Measurements from ENCODE around the gene HYI. TPM values are rescaled to one million over a fixed set of nuclear protein-coding genes. Genes with fewer than 3 reads are reported as not detected.
A peak's percentile ranks its signal among the peaks of the same experiment; 100 is the strongest.

HYI gene
- total RNA-seq, 1 donor from 2014 or later: 36.0 TPM

DNA sequence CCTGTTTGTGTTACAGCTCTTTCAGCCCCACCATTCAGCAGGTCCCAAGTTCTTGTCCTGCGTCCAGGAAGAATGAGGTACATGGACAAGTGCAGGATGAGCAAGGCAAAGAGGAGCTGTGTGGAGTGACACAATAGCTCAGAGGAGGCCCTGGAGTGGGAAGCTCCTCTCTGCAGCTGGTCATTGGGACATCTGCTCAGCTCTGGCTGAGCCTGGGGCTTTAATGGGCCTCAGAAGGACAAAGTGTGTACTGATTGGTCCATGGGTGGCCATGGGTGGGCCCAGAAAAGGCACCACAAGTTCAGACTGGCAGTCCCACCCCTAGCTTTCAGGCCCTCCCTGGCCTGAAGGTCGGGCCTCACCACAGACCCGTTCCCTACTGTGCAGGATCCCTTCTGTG, 14.7 kb upstream of the HYI start:
- no peak for TF ChIP-seq CTCF (conservative IDR thresholded peaks at IDR 0.05)
- Mint-ChIP-seq H3K9me3 (no peaks in the 10 kb centered on the region), H3K4me3 (no peak overlapping the region), H3K27me3 (no peaks in the 10 kb centered on the region), H3K27ac (no peak overlapping the region), H3K4me1 (ENCODE audit: unreplicated experiment) (peaks cover 23% of the 10 kb centered on the region), H3K36me3 (no peaks in the 10 kb centered on the region)
- no peak for DNase-seq (ENCODE audit: extremely low spot score, unreplicated experiment)

GRCh38 chr1:43466403-43466802, 12.7 kb upstream of the HYI start:
- no peak overlapping the region for H3K4me3 Mint-ChIP-seq

GRCh38 chr1:43465505-43466067, 11.9 kb upstream of the HYI start:
- H3K4me1 Mint-ChIP-seq (ENCODE audit: unreplicated experiment): peaks cover 14% of the 10 kb centered on the region
- no peaks in the 10 kb centered on the region for H3K36me3 Mint-ChIP-seq
- no peaks in the 10 kb centered on the region for H3K27me3 Mint-ChIP-seq
- peak overlapping the region; percentile 44 for H3K27ac Mint-ChIP-seq
- no peak for TF ChIP-seq CTCF (conservative IDR thresholded peaks at IDR 0.05)
- H3K9me3 Mint-ChIP-seq: no peaks in the 10 kb centered on the region
- H3K4me3 Mint-ChIP-seq: no peak overlapping the region
- no peak for DNase-seq (ENCODE audit: extremely low spot score, unreplicated experiment)

More at GRCh38 chr1:43466403-43466802, 12.7 kb upstream of the HYI start:
- peaks cover 14% of the 10 kb centered on the region for H3K4me1 Mint-ChIP-seq (ENCODE audit: unreplicated experiment)
- H3K36me3 Mint-ChIP-seq: no peaks in the 10 kb centered on the region
- no peak for TF ChIP-seq CTCF (conservative IDR thresholded peaks at IDR 0.05)
- no peaks in the 10 kb centered on the region for H3K27me3 Mint-ChIP-seq
- H3K9me3 Mint-ChIP-seq: no peaks in the 10 kb centered on the region
- DNase-seq (ENCODE audit: extremely low spot score, unreplicated experiment): no peak
- H3K27ac Mint-ChIP-seq: no peak overlapping the region

DNA sequence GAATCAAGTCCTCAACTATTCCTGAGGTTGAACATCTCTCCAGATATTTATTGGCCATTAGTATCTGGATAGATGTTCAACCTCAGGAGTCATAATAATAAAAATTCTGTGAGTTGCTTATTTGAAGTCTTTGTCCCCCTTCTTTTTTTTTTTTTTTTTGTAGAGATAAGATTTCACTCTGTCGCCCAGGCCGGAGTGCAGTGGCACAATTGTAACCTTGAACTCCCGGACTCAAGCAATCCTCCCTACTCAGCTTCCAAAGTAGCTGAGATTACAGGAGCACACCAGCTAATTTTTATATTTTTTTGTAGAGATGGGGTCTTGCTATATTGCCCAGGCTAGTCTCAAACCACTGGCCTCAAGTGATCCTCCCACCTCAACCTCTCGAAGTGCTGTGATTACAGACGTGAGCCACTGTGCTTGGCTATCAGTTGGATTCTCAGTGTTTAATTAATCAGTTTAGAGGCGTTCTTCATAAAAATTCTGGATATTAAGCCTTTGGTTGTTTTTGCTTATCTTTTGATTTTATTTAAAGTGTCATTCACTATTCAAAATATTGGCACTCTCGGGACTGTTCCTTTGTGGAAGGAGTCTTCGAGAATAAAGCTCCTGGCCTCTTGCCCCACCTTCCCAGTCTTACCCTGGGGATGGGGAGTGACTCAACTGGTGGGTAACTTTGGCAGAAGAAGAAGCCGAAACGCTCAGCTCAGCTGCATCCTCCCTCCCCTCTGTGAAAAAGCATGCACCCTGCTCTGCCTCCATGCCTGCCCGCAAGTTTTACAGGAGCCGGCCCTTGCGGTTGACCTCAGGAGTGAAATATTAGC, 11.2 kb upstream of the HYI start:
- Mint-ChIP-seq H3K9me3 (no peaks in the 10 kb centered on the region), H3K27me3 (no peaks in the 10 kb centered on the region), H3K4me3 (no peak overlapping the region), H3K36me3 (no peaks in the 10 kb centered on the region), H3K27ac (no peak overlapping the region), H3K4me1 (ENCODE audit: unreplicated experiment) (peaks cover 14% of the 10 kb centered on the region)
- no peak for DNase-seq (ENCODE audit: extremely low spot score, unreplicated experiment)
- TF ChIP-seq CTCF (conservative IDR thresholded peaks at IDR 0.05): no peak

DNA sequence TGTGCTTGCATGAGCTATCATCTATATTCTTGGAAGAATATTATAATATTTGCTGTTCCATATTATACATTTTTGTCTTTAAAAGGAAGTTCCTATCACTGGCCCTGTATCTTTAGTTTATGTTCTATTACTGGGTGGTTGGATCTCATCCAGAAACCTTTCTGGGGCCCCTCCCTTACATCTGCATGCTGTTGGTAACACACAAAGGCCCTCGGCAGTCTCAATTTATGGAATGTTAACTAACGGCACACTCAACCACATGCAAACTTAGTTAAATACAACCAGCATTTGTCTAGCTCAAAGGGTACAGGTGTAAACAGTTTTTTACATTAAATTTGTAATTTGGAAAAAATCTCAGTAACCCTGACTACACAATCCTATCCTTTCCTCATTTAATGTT, 9.7 kb upstream of the HYI start:
- Mint-ChIP-seq H3K9me3 (no peaks in the 10 kb centered on the region), H3K27me3 (peaks cover 4% of the 10 kb centered on the region), H3K36me3 (no peaks in the 10 kb centered on the region), H3K4me1 (ENCODE audit: unreplicated experiment) (peaks cover 14% of the 10 kb centered on the region), H3K27ac (no peak overlapping the region), H3K4me3 (no peak overlapping the region)
- DNase-seq (ENCODE audit: extremely low spot score, unreplicated experiment): no peak
- no peak for TF ChIP-seq CTCF (conservative IDR thresholded peaks at IDR 0.05)
